CMK (cell line): ENCODE measurements around the gene SLC16A3.
"Not testable (repeated sequence)": the region's sequence is repeated elsewhere in the genome, so short reads cannot be mapped to it uniquely, and the experiment has no call there.

ENCODE experiments used
- DNase-seq: peaks from one replicate; pipeline ENCODE4 v3.0.0-alpha.2; 2010; ENCODE audit warnings: low read depth

SLC16A3 gene

DNA sequence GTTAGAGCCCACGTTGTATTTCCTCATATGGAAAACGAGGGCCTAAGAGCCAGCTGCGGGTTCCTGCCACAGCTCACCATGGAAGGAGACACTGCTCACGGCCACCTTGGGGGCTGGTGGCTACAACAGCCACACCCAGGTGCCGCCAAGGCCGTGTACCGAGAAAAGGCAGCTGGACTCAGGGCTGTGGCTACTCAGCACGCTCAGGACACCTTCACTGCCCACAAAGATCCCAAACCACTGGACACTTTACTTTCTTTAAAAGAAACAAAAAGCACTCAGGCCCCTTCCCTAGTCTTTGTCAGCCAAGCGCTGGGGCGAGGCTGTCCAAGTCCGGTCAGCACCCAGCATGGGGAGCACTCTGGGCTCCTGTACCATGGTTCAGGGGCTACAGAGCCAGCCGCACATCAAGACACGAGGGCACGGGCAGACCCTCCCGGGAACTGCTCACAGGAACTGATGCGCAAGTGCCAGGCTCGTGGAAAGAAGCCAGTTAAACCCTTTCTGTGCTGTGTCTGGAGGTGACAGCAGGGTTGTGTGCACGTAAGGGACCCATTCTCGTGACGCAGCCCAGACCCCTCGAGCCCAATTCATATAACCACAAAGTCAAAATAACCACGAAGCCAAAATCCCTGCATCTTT, 18.5 kb downstream of the SLC16A3 start:
- no peak for DNase-seq

DNA sequence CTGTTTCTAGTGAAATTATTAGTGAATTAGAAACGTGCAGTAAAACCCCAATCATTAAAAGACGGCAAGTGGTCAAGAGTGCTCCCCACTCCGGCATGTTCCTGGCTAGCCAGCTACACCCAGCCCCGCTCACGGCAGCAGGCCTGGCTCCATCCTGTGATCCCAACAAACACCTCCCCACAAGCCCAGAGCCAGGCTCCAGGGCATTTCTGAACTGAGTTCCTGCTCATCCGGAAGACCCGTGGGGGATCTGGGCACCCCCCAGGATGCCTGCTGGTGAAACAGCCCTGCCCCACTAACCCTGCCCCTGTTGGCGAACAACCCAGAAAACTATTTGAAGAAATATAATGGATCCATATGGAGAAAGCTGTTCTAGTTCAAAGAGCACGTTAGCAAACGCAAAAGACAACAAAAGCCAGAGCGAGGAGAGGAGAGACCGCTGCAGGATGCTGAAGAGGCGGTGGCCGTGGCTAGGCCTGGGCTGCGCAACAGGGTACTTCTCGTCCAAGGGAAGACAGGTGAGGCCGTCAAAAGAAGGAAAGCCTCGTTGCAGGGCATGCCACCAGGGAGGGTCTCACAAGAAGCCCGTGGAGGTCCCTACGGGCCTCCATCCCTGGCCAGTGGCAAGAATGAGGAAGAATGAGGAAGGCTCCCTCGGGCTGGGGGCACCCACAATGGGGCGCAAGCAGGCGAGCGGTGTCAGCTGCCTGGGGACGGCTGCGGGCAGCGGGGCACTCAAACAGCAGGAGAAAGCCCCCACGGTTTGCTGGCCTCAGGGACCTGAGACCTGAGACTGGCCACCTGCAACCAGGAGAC, 19.2 kb downstream of the SLC16A3 start:
- DNase-seq = no peak

DNA sequence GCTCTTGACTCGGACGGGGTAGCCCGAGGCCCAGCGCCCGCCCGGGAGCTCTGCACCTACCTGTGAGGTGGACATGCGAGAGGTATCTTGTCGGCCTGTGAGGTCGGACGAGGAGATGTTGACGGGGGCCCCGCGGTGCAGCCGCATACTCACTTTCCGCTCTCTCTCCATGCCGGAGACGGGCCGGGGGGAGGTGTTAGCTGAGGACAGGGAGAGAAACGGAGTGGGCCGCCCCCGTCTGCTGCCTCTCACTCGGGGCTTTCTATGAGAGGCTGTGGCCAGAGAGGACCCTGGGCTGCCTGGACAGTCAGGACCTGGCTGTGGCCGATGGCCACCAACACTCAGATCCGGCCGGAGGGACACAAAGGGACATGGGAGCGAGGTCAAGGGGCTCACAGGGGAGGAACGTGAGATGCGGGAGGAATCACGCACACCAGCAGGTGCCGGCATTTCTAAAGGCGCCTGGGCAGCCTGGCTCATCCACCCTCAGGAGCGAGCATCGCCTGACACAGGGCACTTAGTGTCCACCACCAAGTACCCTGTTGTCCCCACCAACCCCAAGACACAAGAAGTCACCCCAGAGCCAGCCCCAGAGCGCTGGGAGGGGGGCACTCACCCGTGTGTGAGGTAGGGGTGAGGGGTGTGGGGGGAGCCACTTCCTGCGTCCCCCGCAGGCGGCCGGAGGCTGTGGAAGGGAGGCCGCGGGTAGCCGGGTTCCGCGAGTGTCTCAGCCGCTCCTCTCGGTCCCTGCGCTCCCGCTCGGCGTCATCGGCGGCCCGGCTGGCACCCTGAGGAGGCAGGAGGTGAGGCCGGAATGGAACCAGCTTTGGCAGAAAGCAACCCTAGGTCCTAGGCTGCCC, 20.2 kb downstream of the SLC16A3 start:
- DNase-seq = no peak

DNA sequence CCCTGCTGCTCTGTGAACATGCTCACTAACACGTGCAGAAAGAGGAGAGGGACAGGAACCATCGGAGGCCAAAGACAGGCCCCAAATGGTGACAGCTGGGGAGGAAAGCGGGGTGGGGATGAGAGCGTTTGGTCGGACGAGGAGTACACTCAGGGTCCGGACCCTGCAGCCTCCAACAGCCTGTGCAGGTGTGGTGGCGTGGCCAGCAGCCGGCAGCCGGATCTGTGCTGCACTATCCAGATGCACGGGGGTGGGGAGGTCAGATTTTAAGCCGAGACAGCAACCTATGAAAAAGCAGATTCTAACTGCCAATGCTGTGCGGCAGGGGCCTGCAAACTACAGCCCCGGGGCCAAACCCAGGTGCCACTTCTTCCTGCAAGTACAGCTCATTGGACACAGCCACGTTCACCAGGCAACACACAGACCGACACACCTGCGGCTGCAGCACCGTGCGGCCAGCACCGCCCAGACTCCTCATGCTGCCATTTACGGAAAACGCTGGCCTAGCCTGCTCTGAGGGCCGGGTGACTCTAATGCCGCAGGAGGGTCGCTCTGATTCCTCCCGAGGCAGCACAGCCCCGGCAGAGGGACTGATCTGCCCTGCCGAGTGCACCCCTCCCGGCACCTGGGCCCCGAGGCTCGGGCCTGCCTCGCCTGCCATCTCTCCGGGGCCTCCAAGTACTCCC, 21.2 kb downstream of the SLC16A3 start:
- no peak for DNase-seq

DNA sequence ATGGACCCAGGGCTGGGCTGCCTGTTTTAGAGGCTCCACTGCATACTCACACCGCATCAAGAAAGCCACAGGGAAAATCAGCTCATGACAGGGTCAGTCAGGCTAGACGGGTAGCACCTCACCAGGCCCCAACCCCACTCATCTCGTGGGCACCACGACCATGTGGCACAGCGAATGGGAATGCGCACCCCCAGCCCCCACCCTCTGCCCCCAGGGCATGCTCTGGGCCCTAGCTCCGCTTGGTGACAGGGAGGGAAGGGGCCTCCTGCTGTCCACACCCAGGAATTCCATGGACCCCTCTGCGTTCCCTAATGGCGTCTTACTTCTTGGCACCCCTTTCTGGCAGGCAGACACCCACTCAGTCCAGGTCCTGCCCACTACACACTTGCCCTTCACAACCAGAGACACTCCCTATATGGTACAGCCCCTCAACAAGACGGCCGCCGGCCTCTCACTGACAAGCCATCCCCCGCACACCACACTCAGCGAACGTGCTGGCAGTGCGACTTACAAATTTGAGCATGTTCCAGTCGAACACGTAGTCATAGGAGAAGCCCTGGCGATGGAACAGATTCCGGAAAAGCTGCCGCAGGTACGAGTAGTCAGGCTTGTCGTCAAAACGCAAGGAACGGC, 22.1 kb downstream of the SLC16A3 start:
- no peak for DNase-seq

DNA sequence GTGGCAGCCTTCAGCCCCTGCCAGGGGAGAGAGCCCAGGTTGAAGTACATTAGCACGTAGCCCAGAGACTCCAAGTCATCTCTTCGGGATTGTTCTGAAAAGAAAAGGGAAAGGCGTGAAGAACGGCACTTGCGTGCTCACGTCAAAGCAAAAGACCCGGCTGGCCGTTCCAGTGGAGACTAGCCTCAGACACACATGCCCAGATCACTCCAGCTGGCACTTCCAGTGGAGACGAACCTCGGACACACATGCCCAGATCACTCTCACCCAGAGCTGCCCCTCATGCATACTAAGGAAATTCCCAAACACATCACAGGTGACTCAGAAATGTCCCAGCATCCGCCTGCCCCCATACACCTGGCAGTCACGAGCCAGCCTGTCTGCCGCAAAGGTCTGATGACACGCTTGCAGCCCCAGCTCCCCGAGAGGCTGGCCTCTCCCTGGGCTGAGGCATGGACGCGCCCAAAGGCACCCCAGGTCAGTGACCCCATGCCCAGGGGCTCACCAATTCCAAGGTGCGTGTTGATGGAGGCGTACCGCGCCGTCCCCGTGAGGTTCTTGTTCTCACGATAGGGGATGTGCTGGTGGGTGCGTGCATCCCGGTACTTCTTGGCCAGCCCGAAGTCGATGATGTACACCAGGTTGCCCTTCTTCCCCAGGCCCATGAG, 23.8 kb downstream of the SLC16A3 start:
- no peak for DNase-seq

DNA sequence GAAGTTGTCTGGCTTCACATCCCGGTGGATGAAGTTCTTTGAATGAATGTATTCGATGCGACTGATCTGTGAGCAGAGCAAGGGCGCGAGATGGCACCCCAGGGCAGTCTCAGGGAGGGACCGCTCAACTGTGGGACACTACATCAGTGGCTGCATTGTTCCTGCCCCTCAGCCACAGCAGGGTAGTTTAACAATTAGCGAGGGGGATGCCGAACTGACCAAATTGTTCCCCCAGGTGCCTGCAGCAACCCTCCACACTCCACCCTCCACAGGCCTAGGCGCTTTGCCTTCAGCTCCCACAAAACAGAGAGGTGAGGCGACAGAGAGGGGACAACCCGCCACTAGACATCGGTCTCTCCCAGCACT, 24.3 kb downstream of the SLC16A3 start:
- no peak for DNase-seq

DNA sequence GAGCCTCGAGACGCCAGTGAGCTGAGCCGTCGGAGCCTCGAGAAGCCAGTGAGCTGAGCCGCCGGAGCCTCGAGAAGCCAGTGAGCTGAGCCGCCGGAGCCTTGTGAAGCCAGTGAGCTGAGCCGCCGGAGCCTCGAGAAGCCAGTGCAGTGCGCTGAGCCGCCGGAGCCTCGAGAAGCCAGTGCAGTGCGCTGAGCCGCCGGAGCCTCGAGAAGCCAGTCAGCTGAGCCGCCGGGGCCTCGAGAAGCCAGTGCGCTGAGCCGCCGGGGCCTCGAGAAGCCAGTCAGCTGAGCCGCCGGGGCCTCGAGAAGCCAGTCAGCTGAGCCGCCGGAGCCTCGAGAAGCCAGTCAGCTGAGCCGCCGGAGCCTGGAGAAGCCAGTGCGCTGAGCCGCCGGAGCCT, 25.3 kb downstream of the SLC16A3 start:
- DNase-seq = not testable (repeated sequence)

DNA sequence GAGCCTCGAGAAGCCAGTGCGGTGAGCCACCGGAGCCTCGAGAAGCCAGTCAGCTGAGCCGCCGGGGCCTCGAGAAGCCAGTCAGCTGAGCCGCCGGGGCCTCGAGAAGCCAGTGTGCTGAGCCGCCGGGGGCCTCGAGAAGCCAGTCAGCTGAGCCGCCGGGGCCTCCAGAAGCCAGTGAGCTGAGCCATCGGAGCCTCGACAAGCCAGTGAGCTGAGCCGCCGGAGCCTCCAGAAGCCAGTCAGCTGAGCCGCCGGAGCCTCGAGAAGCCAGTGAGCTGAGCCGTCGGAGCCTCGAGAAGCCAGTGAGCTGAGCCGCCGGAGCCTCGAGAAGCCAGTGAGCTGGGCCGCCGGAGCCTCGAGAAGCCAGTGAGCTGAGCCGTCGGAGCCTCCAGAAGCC, 25.9 kb downstream of the SLC16A3 start:
- not testable (repeated sequence) for DNase-seq

DNA sequence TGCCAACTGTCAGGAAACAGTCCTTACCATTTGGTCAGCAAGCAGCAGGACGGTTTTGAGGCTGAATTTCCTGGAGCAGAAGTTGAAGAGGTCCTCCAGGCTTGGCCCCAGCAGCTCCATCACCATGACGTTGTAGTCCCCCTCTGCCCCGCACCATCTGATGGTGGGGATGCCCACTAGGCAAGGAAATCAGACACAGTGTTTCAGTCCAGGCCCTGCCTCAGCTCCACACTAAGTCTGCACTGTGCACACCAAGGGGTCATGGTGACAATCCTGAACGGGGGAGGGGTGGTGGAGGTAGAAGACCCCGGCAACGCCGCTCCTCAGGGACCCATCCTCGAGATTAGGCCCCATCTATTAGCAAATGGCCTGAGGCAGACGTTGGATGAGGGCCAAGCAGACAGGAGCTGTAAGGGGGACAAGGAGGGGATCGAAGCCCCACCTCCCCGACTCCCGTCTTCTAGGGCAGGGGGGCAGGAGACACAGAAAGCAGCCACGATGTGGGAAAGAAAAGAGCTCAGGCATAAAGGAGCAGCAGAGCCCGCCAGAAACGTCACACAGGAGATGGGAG, 26.6 kb downstream of the SLC16A3 start:
- no peak for DNase-seq

DNA sequence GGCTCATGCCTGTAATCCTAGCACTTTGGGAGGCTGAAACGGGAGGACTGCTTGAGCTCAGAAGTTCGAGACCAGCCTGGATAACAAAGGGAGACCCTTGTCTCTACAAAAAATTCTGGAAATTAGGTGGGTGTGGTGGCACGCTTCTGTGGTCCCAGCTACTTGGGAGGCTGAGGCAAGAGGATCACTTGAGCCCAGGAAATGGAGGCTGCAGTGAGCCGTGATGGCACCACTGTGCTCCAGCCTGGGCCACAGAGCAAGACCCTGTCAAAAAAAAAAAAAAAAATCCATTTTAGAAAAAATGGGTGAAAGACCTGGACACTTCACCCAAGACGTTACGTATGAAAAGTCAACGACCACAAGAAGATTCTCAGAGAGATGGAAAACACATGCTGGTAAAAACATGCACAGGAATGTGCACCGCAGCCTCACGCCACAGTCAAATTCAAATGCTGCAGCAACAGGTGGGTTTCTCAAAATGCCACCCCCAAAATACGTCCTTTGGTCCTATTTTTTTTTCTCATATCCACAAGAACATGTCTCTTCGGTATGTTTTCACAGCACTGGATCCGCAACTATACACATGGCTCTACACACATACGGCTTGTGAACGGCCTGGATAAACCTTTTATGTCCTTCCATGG, 27.5 kb downstream of the SLC16A3 start:
- DNase-seq = no peak

DNA sequence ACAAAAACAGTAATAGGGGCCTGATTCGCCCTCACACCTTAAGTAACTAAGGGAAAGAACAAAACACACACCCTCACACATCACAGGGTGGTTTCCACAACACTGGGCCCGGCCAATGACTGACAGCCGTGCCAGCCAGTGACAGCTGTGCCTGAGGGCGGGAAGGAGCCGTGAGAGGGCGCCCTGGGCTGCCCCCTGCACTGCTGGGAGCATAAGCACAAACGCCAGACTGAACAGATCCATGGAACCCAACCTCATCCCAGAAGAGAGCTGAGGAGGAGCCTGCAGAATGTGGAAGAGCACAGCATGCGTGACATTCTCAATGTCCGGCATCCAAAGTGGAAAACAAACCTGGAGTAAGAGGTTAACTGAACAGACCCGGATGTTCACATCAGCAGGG, 28.6 kb downstream of the SLC16A3 start:
- DNase-seq = no peak

DNA sequence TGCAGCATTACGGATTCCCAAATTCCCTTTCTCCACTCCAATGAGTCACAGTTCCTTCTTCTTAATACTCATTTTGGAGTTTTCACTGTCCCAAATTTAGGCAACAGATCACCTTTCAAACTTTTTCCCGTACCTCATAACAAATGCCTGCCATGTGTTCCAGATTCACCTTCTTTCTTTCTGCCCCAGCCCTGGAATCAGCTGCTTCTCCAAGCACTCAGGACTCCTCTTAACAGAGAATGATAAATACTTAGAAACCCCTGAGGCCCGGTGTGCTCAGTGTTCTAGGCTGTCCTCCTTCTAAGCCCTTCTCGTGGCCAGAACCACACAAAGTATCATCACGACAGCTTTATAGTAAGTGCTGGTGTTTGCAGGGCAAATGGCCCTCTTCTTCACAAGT, 29.7 kb downstream of the SLC16A3 start:
- DNase-seq = no peak

DNA sequence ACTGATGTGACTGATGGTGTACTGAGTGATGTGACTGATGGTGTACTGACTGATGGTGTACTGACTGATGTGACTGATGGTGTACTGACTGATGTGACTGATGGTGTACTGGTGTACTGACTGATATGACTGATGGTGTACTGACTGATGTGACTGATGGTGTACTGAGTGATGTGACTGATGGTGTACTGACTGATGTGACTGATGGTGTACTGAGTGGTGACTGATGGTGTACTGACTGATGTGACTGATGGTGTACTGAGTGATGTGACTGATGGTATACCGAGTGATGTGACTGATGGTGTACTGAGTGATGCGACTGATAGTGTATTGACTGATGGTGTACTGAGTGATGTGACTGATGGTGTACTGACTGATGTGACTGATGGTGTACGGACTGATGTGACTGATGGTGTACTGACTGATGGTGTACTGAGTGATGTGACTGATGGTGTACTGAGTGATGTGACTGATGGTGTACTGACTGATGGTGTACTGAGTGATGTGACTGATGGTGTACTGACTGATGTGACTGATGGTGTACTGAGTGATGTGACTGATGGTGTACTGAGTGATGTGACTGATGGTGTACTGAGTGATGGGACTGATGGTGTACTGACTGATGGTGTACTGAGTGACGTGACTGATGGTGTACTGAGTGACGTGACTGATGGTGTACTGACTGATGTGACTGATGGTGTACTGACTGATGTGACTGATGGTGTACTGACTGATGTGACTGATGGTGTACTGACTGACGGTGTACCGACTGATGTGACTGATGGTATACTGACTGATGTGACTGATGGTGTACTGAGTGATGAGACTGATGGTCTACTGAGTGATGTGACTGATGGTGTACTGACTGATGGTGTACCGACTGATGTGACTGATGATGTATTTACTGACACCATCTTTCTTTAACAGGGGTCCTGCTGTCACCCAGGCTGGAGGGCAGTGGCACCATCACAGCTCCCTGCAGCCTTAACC, 31.4 kb downstream of the SLC16A3 start:
- not testable (repeated sequence) for DNase-seq

DNA sequence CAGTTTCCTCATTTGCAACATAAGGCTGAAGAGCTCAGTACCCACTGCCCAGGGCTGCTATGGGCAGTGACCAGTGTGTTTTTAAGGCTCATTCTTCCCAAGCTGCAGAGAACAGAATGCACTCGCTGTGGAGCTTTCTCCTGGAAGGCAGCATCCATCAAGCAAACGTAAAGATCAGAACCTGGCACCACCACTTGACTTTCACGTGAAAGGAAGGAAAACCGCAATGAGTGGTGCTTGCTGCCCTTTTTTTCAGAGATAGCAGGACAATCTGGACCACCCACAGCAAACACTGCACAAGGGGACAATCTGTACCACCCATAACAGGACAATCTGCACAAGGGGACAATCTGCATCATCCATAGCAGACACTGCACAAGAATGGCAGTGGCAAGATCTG, 33.5 kb downstream of the SLC16A3 start:
- DNase-seq = no peak

DNA sequence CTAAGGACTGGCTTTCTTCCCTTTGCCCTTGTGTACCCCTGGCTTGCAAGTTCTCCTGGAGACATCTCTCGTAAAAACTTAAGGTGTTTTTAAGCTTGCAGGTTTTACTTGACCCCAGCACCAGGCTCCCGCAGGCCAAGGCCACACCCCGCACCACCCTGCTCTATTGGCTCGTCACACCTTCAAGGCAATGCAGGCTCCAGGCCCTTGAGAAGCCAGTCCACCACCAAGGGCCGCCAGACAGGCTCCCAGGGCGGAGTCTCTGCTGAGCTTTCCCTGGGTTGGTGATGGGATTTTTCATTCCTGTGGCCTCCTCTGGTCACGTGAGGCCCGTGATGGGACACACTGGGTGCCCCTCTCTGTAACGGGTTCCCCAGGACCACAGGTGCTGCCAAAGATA, 34.8 kb downstream of the SLC16A3 start:
- DNase-seq = no peak

DNA sequence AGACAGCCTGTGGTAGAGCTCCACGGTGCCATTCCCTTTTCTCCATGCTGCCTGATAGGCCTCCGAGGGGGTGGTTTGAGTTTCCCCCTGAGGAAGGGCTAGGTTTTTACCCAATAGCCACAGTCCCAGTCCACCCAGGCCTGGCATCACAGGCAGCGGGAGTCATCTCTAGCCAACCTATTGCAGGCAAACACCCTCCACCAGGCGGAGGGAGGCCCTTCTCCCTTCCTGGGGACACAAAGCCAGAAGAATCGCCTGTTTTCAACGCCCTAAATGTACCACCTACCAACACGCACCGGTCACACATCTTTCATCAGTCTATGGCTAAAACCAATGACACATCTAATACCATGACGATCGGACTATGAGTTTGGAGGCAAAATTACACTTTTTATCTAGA, 37.3 kb downstream of the SLC16A3 start:
- no peak for DNase-seq

DNA sequence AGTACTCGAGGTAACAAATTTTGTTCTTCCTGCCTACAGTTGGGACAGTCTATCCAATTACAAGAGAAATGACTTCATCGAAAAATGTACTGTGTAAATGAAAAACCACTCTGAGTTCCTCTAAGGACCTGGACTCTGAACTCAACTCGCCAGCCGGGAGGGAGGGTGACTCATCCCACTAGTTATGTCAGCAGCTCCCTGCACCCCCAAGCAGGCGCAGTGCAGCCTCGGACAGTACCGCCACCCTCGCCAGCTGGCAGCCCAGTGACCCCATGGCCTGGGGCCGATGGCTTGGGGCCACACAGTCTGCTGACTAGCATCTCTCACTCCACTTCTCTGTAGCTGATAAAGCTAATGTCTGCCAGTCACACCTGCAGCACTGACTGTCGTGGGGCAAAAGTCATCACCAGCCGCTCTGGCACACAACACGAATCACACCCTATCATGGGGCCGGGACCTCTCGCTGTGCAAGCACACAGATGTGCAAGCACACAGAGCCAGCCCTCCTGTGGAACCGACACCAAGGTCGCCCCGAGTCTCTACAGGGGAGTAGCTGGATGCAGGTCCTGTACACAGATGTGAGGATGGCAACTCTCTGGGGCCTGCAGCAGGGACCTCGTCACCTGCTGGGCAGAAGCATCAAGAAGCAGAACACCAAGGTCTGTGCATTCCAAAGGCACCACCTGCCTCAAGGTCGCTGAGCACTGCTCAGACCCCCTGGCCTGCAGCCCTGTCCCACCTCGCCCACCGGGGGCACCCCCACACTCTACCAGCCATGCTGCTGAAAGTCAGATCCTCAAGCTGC, 38.9 kb downstream of the SLC16A3 start:
- DNase-seq = no peak
